ENCODE measurements around the gene JARID2. TPM values are rescaled to one million over a fixed set of nuclear protein-coding genes. Genes with fewer than 3 reads are reported as not detected.

JARID2 gene
- polyA plus RNA-seq, 1 of the 3 experiments (the other 2 are of a cell fraction): 3.4 TPM

- CTCF ChIA-PET: interaction anchor here (0.6 to 2.0 kb wide), 10 partner anchors 14 to 161 kb away, joined by 3 to 6 read pairs (median 3); no protein-coding TSS in a partner anchor
- peak overlapping the region; percentile 34 to 36; a peak in 2 of 4 replicates for H3K27ac ChIP-seq (ENCODE audit: low read depth in 2 of 2, low read length in 1 of 2)
- H3K4me1 ChIP-seq (ENCODE audit: control insufficient read depth in 1 of 2, insufficient read depth in 2 of 2, low read depth in 1 of 2, low read length in 1 of 2): peaks cover 5 to 21% of the 10 kb centered on the region in 2 experiments; a peak in 2 of 4 replicates
- WGBS (ENCODE audit: low lambda C conversion rate): 18% methylated on average over 8 of the region's 8 CpGs
- POLR2A ChIA-PET: interaction anchor here (0.6 to 0.7 kb wide), 2 partner anchors 27 to 220 kb away, joined by 4 to 5 read pairs; no protein-coding TSS in a partner anchor
- no peak overlapping the region for H3K9ac ChIP-seq
- H3K9me2 ChIP-seq: no peaks in the 10 kb centered on the region
- H3K27me3 ChIP-seq (ENCODE audit: insufficient read depth): no peaks in the 10 kb centered on the region
- H3K9me3 ChIP-seq: no peaks in the 10 kb centered on the region
- no peaks in the 10 kb centered on the region for H3K36me3 ChIP-seq (replicated peaks in 1 of 2; ENCODE audit: control insufficient read depth in 1 of 2, insufficient read depth in 2 of 2, low read length in 1 of 2)
- no peaks in the 10 kb centered on the region for H3K79me2 ChIP-seq (ENCODE audit: insufficient read depth)
- peak; percentile 33 for DNase-seq
- H3K4me3 ChIP-seq (ENCODE audit: low read depth in 2 of 2, low read length in 1 of 2): peak overlapping the region; percentile 22 to 27; a peak in 2 of 4 replicates
- peaks cover 25% of the 10 kb centered on the region; the same call in 1 of the 2 replicates for H4K20me1 ChIP-seq (ENCODE audit: insufficient read depth)
- H2AFZ ChIP-seq (ENCODE audit: low read depth): no peak overlapping the region
- H3K4me2 ChIP-seq: peak overlapping the region; percentile 65
- H3F3A ChIP-seq (replicated peaks; ENCODE audit: insufficient read depth): no peaks in the 10 kb centered on the region
- TF ChIP-seq CHD2 (IDR thresholded peaks at IDR 0.05; ENCODE audit: low read length, partially characterized antibody) (no peak), GABPA (IDR thresholded peaks at IDR 0.05; ENCODE audit: low read depth) (no peak), ZBTB33 (IDR thresholded peaks at IDR 0.05; ENCODE audit: borderline replicate concordance, low read depth) (no peak), FOXJ3 (CRISPR knock-in tag; IDR thresholded peaks at IDR 0.05) (peak; percentile 58), CTCF (IDR thresholded peaks at IDR 0.05) (no peak), USF2 (IDR thresholded peaks at IDR 0.05; ENCODE audit: borderline replicate concordance, low read depth, low read length) (no peak), TEAD4 (IDR thresholded peaks at IDR 0.05; ENCODE audit: borderline replicate concordance, insufficient read depth) (peak; percentile 88), EZH2phosphoT487 (IDR thresholded peaks at IDR 0.05; ENCODE audit: borderline replicate concordance, low read depth) (no peak), TCF12 (IDR thresholded peaks at IDR 0.05) (peak; percentile 94), NFIC (IDR thresholded peaks at IDR 0.05; ENCODE audit: borderline replicate concordance) (peak; percentile 88), FOXM1 (IDR thresholded peaks at IDR 0.05; ENCODE audit: low read depth) (peak; percentile 75; the same call in 1 of the 2 replicates), MXI1 (IDR thresholded peaks at IDR 0.05; ENCODE audit: low read depth, low read length) (no peak), YY1 (IDR thresholded peaks at IDR 0.05; ENCODE audit: low read depth) (no peak), ELF1 (IDR thresholded peaks at IDR 0.05) (no peak), SIN3A (IDR thresholded peaks at IDR 0.05; ENCODE audit: borderline replicate concordance, low read depth, low read length) (no peak; the same call in 1 of the 2 replicates), RXRA (IDR thresholded peaks at IDR 0.05; ENCODE audit: borderline replicate concordance, low read depth) (peak; percentile 55; the same call in 1 of the 2 replicates), TAF1 (IDR thresholded peaks at IDR 0.05; ENCODE audit: borderline replicate concordance, low read depth, low read length) (no peak), JUND (IDR thresholded peaks at IDR 0.05) (peak; percentile 74), SMC3 (IDR thresholded peaks at IDR 0.05; ENCODE audit: low read depth, low read length) (no peak), PBX3 (IDR thresholded peaks at IDR 0.05) (peak; percentile 92), NRF1 (IDR thresholded peaks at IDR 0.05; ENCODE audit: low read depth, low read length) (no peak), MEF2A (IDR thresholded peaks at IDR 0.05; ENCODE audit: borderline replicate concordance, low read depth) (peak; percentile 71), POLR2AphosphoS5 (IDR thresholded peaks at IDR 0.05; ENCODE audit: low read depth, low read length) (peak; percentile 70), GATA2 (CRISPR knock-in tag; IDR thresholded peaks at IDR 0.05) (peak; percentile 62), USF1 (IDR thresholded peaks at IDR 0.05; ENCODE audit: borderline replicate concordance, low read depth) (no peak), RFX5 (IDR thresholded peaks at IDR 0.05; ENCODE audit: low read length) (no peak)
These were observed 217.1 kb downstream of the JARID2 start for GRCh38 chr6:15462717-15463525.

Data from SK-N-SH (cell line).